Panc1 (cell line): ENCODE data around the gene ZCWPW2. TPM values are rescaled to one million over a fixed set of nuclear protein-coding genes. Genes with fewer than 3 reads are reported as not detected.

Experiments
- ATAC-seq: fragments of 200-7000 bp; cut with Tn5 transposase; 2 replicates; pipeline ENCODE4 v1.9.1; 2020; ENCODE audit warnings: mild to moderate bottlenecking, moderate library complexity
- BruUV-seq: library from RNA; stranded (reverse); fragments of 400-500 nt; replicated peaks from 2 replicates; lab custom pipeline; 2021; lab: Mats Ljungman, UMichigan
- CTCF ChIA-PET: fragments of 300-600 bp; sonication (Branson Sonifier 250); formaldehyde crosslinking; loops from one replicate; lab custom pipeline; 2022; ENCODE audit warnings: antibody characterized with exemption; lab: Charles Lee
- POLR2A ChIA-PET: fragments of 300-600 bp; sonication (Branson Sonifier 250); formaldehyde crosslinking; loops from one replicate; lab custom pipeline; 2022; ENCODE audit warnings: antibody characterized with exemption; lab: Charles Lee
- DNase-seq: peaks from one replicate; pipeline ENCODE4 v3.0.0-alpha.2; 2010; ENCODE audit warnings: low read depth, low spot score
- H3K27ac ChIP-seq: 2 replicates; pipeline ENCODE4 v1.5.1; 2011; ENCODE audit warnings: mild to moderate bottlenecking, low read length, inconsistent platforms
- H3K27me3 ChIP-seq: fragments of 200-500 bp; sonication (Bioruptor generic); 2 replicates; pipeline ENCODE4 v1.6.0; 2014; ENCODE audit warnings: low read length, inconsistent platforms; ENCODE audit not compliant: control insufficient read depth, insufficient read depth
- H3K36me3 ChIP-seq: fragments of 200-500 bp; sonication (Bioruptor generic); 2 replicates; pipeline ENCODE4 v1.5.1; 2014; ENCODE audit warnings: inconsistent platforms, mild to moderate bottlenecking, low read length, moderate library complexity; ENCODE audit not compliant: control insufficient read depth, insufficient read depth
- H3K4me1 ChIP-seq: 2 replicates; pipeline ENCODE4 v1.5.1; 2011; ENCODE audit warnings: inconsistent platforms, mild to moderate bottlenecking, low read length, moderate library complexity; ENCODE audit not compliant: control insufficient read depth, insufficient read depth
- H3K4me3 ChIP-seq, 2 experiments: 2 replicates each; pipeline ENCODE4 v1.5.1; 2011 to 2012; ENCODE audit warnings: low read depth in 2 of 2, low read length in 2 of 2, mild to moderate bottlenecking in 2 of 2, inconsistent platforms in 1 of 2, moderate library complexity in 1 of 2
- H3K9me3 ChIP-seq: fragments of 200-500 bp; sonication (Bioruptor generic); 2 replicates; pipeline ENCODE4 v1.5.1; 2014; ENCODE audit warnings: low read depth, mild to moderate bottlenecking, inconsistent platforms, low read length, moderate library complexity; ENCODE audit not compliant: control insufficient read depth, insufficient read depth
- POLR2AphosphoS5 ChIP-seq: IDR thresholded peaks from 2 replicates; pipeline ENCODE4 v1.6.1; 2012; ENCODE audit warnings: mild to moderate bottlenecking, low read depth, low read length, moderate library complexity
- REST ChIP-seq, 2 experiments: IDR thresholded peaks; 2 replicates each; pipeline ENCODE4 v1.6.1; 2011 to 2012; ENCODE audit warnings: low read depth in 2 of 2, control low read depth in 1 of 2, low read length in 1 of 2, mild to moderate bottlenecking in 1 of 2, moderate library complexity in 1 of 2; ENCODE audit not compliant: insufficient read depth in 1 of 2
- SIN3A ChIP-seq: IDR thresholded peaks from 2 replicates; pipeline ENCODE4 v1.6.1; 2012; ENCODE audit warnings: low read depth, mild to moderate bottlenecking, low read length, moderate library complexity, borderline replicate concordance; ENCODE audit not compliant: insufficient read depth
- TCF7L2 ChIP-seq: IDR thresholded peaks from 2 replicates; pipeline ENCODE4 v1.6.1; 2011; ENCODE audit warnings: mild to moderate bottlenecking, low read depth, low read length, inconsistent platforms
- in situ Hi-C: cut with HindIII; loops from 2 replicates; pipeline ENCODE4 v1.10.0; 2016; ENCODE audit warnings: low sequenced_read_pairs, low pct_unique_long_range_greater_than_20kb
- intact Hi-C: fragments of 100-400 bp; cut with micrococcal nuclease; formaldehyde crosslinking; loops from one replicate; pipeline ENCODE4 v1.10.0; 2022; ENCODE audit not compliant: unreplicated experiment
- total RNA-seq: library from RNA; stranded (reverse); gene quantifications from one replicate; pipeline ENCODE4 v1.2.1, GENCODE V29; 2021; ENCODE audit not compliant: unreplicated experiment
- TF ChIP-seq, protein P1 (sequence below): fragments of 450-650 bp; IDR thresholded peaks from 2 replicates; pipeline ENCODE4 v1.5.1; 2017; ENCODE audit warnings: mild to moderate bottlenecking

The ZCWPW2 gene
- total RNA-seq, 1 experiment from 2014 or later, result 0.82 TPM

DNA sequence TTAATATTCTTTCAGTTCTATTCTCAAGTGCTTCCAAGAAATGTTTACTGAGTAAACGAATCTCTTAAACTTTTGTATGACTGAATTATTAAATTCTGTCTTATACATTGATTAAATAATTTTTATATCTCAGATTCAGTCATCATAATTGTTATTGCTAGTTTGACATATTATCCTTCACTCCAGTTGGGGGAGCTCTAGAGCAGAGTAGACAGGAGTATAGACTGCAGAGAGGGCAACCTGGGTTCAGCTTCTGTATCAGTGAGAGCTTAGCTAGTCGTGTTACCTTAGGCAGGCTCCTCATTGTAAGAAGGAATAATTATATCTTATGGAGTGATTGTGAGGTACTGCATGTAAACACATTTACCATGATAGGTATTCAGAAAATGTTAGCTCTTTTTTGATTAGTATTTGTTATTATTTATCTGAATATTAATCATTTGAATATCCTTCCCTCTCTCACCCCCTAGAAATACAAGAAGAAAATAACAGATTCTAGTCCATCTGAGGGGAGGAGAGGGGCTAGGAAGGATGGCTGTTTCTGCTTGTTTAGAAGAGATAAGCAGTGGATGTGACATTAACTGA, 31.0 kb upstream of the ZCWPW2 start:
- intact Hi-C loops, result no loop called here
- in situ Hi-C loops, result no loop called here
- no peaks in the 10 kb centered on the region; the same call in 1 of the 2 replicates for H3K36me3 ChIP-seq
- H3K27me3 ChIP-seq, result no peaks in the 10 kb centered on the region
- DNase-seq (peak; percentile 10), ATAC-seq (peak; percentile 82)
- no peaks in the 10 kb centered on the region for H3K4me1 ChIP-seq
- H3K9me3 ChIP-seq, result no peaks in the 10 kb centered on the region
- CTCF ChIA-PET, result no interaction called here
- no peak overlapping the region for H3K4me3 ChIP-seq
- POLR2A ChIA-PET, result no interaction called here
- BruUV-seq, result no TSS peak
- TF ChIP-seq, protein P1, sequence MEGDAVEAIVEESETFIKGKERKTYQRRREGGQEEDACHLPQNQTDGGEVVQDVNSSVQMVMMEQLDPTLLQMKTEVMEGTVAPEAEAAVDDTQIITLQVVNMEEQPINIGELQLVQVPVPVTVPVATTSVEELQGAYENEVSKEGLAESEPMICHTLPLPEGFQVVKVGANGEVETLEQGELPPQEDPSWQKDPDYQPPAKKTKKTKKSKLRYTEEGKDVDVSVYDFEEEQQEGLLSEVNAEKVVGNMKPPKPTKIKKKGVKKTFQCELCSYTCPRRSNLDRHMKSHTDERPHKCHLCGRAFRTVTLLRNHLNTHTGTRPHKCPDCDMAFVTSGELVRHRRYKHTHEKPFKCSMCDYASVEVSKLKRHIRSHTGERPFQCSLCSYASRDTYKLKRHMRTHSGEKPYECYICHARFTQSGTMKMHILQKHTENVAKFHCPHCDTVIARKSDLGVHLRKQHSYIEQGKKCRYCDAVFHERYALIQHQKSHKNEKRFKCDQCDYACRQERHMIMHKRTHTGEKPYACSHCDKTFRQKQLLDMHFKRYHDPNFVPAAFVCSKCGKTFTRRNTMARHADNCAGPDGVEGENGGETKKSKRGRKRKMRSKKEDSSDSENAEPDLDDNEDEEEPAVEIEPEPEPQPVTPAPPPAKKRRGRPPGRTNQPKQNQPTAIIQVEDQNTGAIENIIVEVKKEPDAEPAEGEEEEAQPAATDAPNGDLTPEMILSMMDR, result peak; percentile 67; the same call in 1 of the 2 replicates
- TF ChIP-seq POLR2AphosphoS5, result no peak
- H3K27ac ChIP-seq, result no peak overlapping the region

DNA sequence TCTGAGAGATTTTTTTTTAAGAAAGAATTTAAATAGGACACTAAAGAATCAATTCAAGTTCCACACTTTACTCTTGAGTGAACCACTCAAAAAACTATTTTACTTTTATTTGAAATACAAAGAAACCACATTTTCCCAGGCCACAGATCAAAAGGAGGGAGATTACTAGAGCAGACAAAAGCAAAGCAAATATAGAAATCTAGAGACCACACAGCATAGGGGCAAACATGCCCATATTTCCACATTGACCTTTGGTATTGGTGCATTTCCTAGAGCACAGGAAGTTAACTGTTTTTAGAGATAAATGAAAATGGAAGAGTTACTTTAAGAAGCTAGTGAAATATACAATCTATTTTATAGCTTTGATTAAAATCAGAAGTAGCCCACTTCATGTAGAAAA, 27.5 kb upstream of the ZCWPW2 start:
- in situ Hi-C loops, result no loop called here
- no peaks in the 10 kb centered on the region for H3K9me3 ChIP-seq
- ChIA-PET CTCF (no interaction called here), POLR2A (no interaction called here)
- peaks cover 14% of the 10 kb centered on the region for H3K36me3 ChIP-seq
- BruUV-seq, result no TSS peak
- ATAC-seq (no peak), DNase-seq (no peak)
- intact Hi-C loops, result no loop called here
- no peak overlapping the region for H3K27ac ChIP-seq
- H3K4me1 ChIP-seq, result no peaks in the 10 kb centered on the region
- TF ChIP-seq POLR2AphosphoS5 (no peak), SIN3A (no peak), REST (IDR thresholded peaks at IDR 0.05; ENCODE audit: insufficient read depth in 1 of 2, low read depth in 2 of 2, low read length in 1 of 2) (no peak), TCF7L2 (no peak)
- TF ChIP-seq, protein P1, result no peak
- H3K27me3 ChIP-seq, result no peaks in the 10 kb centered on the region
- H3K4me3 ChIP-seq, result no peak overlapping the region
